Neuronal stem cell (in vitro differentiated cells): ENCODE measurements around the gene PDCD5. TPM values are rescaled to one million over a fixed set of nuclear protein-coding genes. Genes with fewer than 3 reads are reported as not detected.

Source experiments
- DNase-seq: peaks from one replicate; pipeline ENCODE4 v3.0.0-alpha.2; 2013; ENCODE audit warnings: low spot score
- H2AFZ ChIP-seq: one replicate; pipeline ENCODE4 v1.6.1; 2013; ENCODE audit warnings: mild to moderate bottlenecking, low read length, inconsistent platforms
- H2AK5ac ChIP-seq: 2 replicates; pipeline ENCODE4 v1.6.1; 2013; ENCODE audit warnings: low read depth, mild to moderate bottlenecking, inconsistent platforms, low read length, moderate library complexity, mixed read lengths
- H2BK120ac ChIP-seq: 2 replicates; pipeline ENCODE4 v1.6.1; 2013; ENCODE audit warnings: low read depth, mild to moderate bottlenecking, inconsistent platforms, low read length, moderate library complexity, mixed read lengths
- H2BK12ac ChIP-seq: one replicate; pipeline ENCODE4 v1.6.1; 2013; ENCODE audit warnings: low read length, inconsistent platforms
- H2BK15ac ChIP-seq: 2 replicates; pipeline ENCODE4 v1.6.1; 2013; ENCODE audit warnings: mild to moderate bottlenecking, low read length, inconsistent platforms, mixed read lengths
- H2BK5ac ChIP-seq: one replicate; pipeline ENCODE4 v1.6.1; 2013; ENCODE audit warnings: inconsistent platforms, mild to moderate bottlenecking, low read length, moderate library complexity
- H3K14ac ChIP-seq: one replicate; pipeline ENCODE4 v1.6.1; 2013; ENCODE audit warnings: low read length, inconsistent platforms
- H3K18ac ChIP-seq: 2 replicates; pipeline ENCODE4 v1.6.1; 2013; ENCODE audit warnings: low read length, inconsistent platforms
- H3K23ac ChIP-seq: 2 replicates; pipeline ENCODE4 v1.6.1; 2013; ENCODE audit warnings: low read depth, mild to moderate bottlenecking, mixed read lengths, low read length, inconsistent platforms; ENCODE audit not compliant: poor library complexity
- H3K27ac ChIP-seq: replicated peaks from 3 replicates; pipeline ENCODE4 v1.5.1; 2013; ENCODE audit warnings: low read length, inconsistent platforms
- H3K27me3 ChIP-seq, 3 experiments: 2 replicates each; pipeline ENCODE4 v1.6.1; 2013; ENCODE audit warnings: low read length in 3 of 3, mild to moderate bottlenecking in 2 of 3, inconsistent platforms in 1 of 3, low read depth in 1 of 3, mixed read lengths in 1 of 3, moderate library complexity in 1 of 3; ENCODE audit not compliant: control insufficient read depth in 3 of 3, insufficient read depth in 3 of 3
- H3K36me3 ChIP-seq, 2 donors: replicated peaks in 1 of 2; 2 replicates each; pipeline ENCODE4 v1.6.1; 2013; ENCODE audit warnings: low read length in 2 of 2; ENCODE audit not compliant: control insufficient read depth in 2 of 2, insufficient read depth in 2 of 2
- H3K4ac ChIP-seq: 2 replicates; pipeline ENCODE4 v1.6.1; 2013; ENCODE audit warnings: inconsistent platforms, mild to moderate bottlenecking, low read length, moderate library complexity
- H3K4me1 ChIP-seq, 2 donors: 1 replicate in 1 of 2; 2 replicates in 1 of 2; pipeline ENCODE4 v1.6.1; 2013; ENCODE audit warnings: low read length in 2 of 2, low read depth in 1 of 2; ENCODE audit not compliant: control insufficient read depth in 2 of 2, insufficient read depth in 1 of 2
- H3K4me2 ChIP-seq: one replicate; pipeline ENCODE4 v1.6.1; 2013; ENCODE audit warnings: mild to moderate bottlenecking, low read length, inconsistent platforms; ENCODE audit not compliant: insufficient read depth, poor library complexity, severe bottlenecking
- H3K4me3 ChIP-seq, 2 donors: 2 replicates each; pipeline ENCODE4 v1.5.1; 2013; ENCODE audit warnings: low read length in 2 of 2, mild to moderate bottlenecking in 2 of 2, inconsistent platforms in 1 of 2, moderate library complexity in 1 of 2
- H3K79me1 ChIP-seq: one replicate; pipeline ENCODE4 v1.6.1; 2013; ENCODE audit warnings: low read depth, mild to moderate bottlenecking, inconsistent platforms, low read length, moderate library complexity
- H3K9ac ChIP-seq: one replicate; pipeline ENCODE4 v1.6.1; 2013; ENCODE audit warnings: mild to moderate bottlenecking, low read depth, low read length, inconsistent platforms; ENCODE audit not compliant: poor library complexity
- H3K9me3 ChIP-seq, 2 donors: replicated peaks in 1 of 2; 2 replicates each; pipeline versions ENCODE3 to v1.6.1; 2013; ENCODE audit warnings: low read length in 2 of 2, mild to moderate bottlenecking in 2 of 2, inconsistent platforms in 1 of 2, low read depth in 1 of 2, mixed read lengths in 1 of 2, moderate library complexity in 1 of 2; ENCODE audit not compliant: control insufficient read depth in 2 of 2, insufficient read depth in 1 of 2
- H4K8ac ChIP-seq: one replicate; pipeline ENCODE4 v1.6.1; 2013; ENCODE audit warnings: low read depth, mild to moderate bottlenecking, inconsistent platforms, low read length, moderate library complexity
- H4K91ac ChIP-seq: one replicate; pipeline ENCODE4 v1.6.1; 2013; ENCODE audit warnings: low read length, low read depth, mild to moderate bottlenecking, inconsistent platforms; ENCODE audit not compliant: poor library complexity
- WGBS, 2 donors: extraction: QIAGEN DNeasy Blood & Tissue Kit; methylation state at CpG; one replicate each; pipeline ENCODE4 v1.1.7; 2013; ENCODE audit warnings: missing lambda C conversion rate in 2 of 2, mixed read lengths in 1 of 2; ENCODE audit not compliant: insufficient read length in 2 of 2, insufficient replicate concordance in 1 of 2; ENCODE audit errors: extremely low coverage in 2 of 2; 5-methylcytosine and 5-hydroxymethylcytosine counted together
- small RNA-seq: library from polyadenylated mRNA; stranded (forward); fragments of <200 nt; extraction: miRNeasy Mini kit (QIAGEN cat#:217004); gene quantifications from one replicate; pipeline ENCODE3, GENCODE V24; 2013; ENCODE audit not compliant: insufficient read depth

PDCD5 gene

GRCh38 chr19:32627714-32628270, 46.8 kb downstream of the PDCD5 start:
- no peak overlapping the region for H3K18ac ChIP-seq
- no CpG with 5 or more reads among the region's 15 CpGs for WGBS, 2 donors
- no peak overlapping the region for H2BK120ac ChIP-seq

GRCh38 chr19:32630338-32630737, 49.3 kb downstream of the PDCD5 start:
- peaks cover 0 to 3% of the 10 kb centered on the region in 2 donors for H3K4me1 ChIP-seq
- no peak overlapping the region for H2BK15ac ChIP-seq
- H4K91ac ChIP-seq: no peak overlapping the region
- no peak overlapping the region for H3K4ac ChIP-seq
- WGBS, 2 donors: no CpG with 5 or more reads among the region's 14 CpGs
- peaks cover 22 to 44% of the 10 kb centered on the region in 2 donors for H3K36me3 ChIP-seq
- H3K23ac ChIP-seq: no peak overlapping the region
- H3K18ac ChIP-seq: no peak overlapping the region
- no peak for DNase-seq
- H3K9ac ChIP-seq: no peak overlapping the region
- H2BK5ac ChIP-seq: no peak overlapping the region
- H3K4me2 ChIP-seq: no peak overlapping the region
- H2AFZ ChIP-seq: no peak overlapping the region
- H3K4me3 ChIP-seq: no peak overlapping the region
- H3K27me3 ChIP-seq: no peaks in the 10 kb centered on the region
- no peak overlapping the region for H2BK120ac ChIP-seq
- H3K9me3 ChIP-seq: no peaks in the 10 kb centered on the region
- H4K8ac ChIP-seq: no peak overlapping the region
- no peak overlapping the region for H3K14ac ChIP-seq
- H3K79me1 ChIP-seq: no peaks in the 10 kb centered on the region
- H3K27ac ChIP-seq: no peak overlapping the region
- H2BK12ac ChIP-seq: no peak overlapping the region
- no peak overlapping the region for H2AK5ac ChIP-seq

More at GRCh38 chr19:32627714-32628270, 46.8 kb downstream of the PDCD5 start:
- Histone ChIP-seq H3K4me1 (peaks cover 0 to 3% of the 10 kb centered on the region in 2 donors), H2BK12ac (no peak overlapping the region), H3K27ac (no peak overlapping the region), H3K36me3 (peaks cover 22 to 62% of the 10 kb centered on the region in 2 donors), H3K14ac (no peak overlapping the region), H2BK5ac (no peak overlapping the region), H4K91ac (no peak overlapping the region), H3K4me2 (no peak overlapping the region), H3K9me3 (no peaks in the 10 kb centered on the region), H2AK5ac (no peak overlapping the region), H3K4ac (no peak overlapping the region), H2AFZ (no peak overlapping the region), H3K79me1 (no peaks in the 10 kb centered on the region), H3K23ac (no peak overlapping the region), H4K8ac (no peak overlapping the region), H3K4me3 (no peak overlapping the region), H3K9ac (no peak overlapping the region), H2BK15ac (no peak overlapping the region), H3K27me3 (no peaks in the 10 kb centered on the region)
- DNase-seq: no peak

- H3K18ac ChIP-seq: no peak overlapping the region
- no peak overlapping the region for H3K4me2 ChIP-seq
- no CpG with 5 or more reads among the region's 15 CpGs for WGBS, 2 donors
- H3K9me3 ChIP-seq: no peaks in the 10 kb centered on the region
- H2BK5ac ChIP-seq: no peak overlapping the region
- H3K4me1 ChIP-seq: peaks cover 0 to 3% of the 10 kb centered on the region in 2 donors
- no peaks in the 10 kb centered on the region for H3K27me3 ChIP-seq
- H2AFZ ChIP-seq: no peak overlapping the region
- peaks cover 2% of the 10 kb centered on the region for H3K79me1 ChIP-seq
- H3K4me3 ChIP-seq: no peak overlapping the region
- H3K27ac ChIP-seq: no peak overlapping the region
- H2BK120ac ChIP-seq: no peak overlapping the region
- H3K23ac ChIP-seq: no peak overlapping the region
- H3K14ac ChIP-seq: no peak overlapping the region
- H4K91ac ChIP-seq: no peak overlapping the region
- H3K9ac ChIP-seq: peak overlapping the region; percentile 81
- no peak overlapping the region for H2AK5ac ChIP-seq
- no peak overlapping the region for H2BK12ac ChIP-seq
- no peak for DNase-seq
- no peak overlapping the region for H3K4ac ChIP-seq
- H4K8ac ChIP-seq: no peak overlapping the region
- H2BK15ac ChIP-seq: no peak overlapping the region
- peaks cover 26 to 47% of the 10 kb centered on the region in 2 donors for H3K36me3 ChIP-seq
Measured at GRCh38 chr19:32631381-32631780, 50.4 kb downstream of the PDCD5 start.

Small RNA genes within 50 kb of the gene (small RNA-seq; reads per million reads assigned to genes)
- gene SNORA68B: not detected
